ENCODE results near the gene SRBD1.

GRCh38 chr2:45388541-45389100, 222.4 kb downstream of the SRBD1 start:
- TF ChIP-seq CTCF (IDR thresholded peaks at IDR 0.05) (no peak), POLR2AphosphoS5 (IDR thresholded peaks at IDR 0.05; ENCODE audit: insufficient read depth in 1 of 2, low read depth in 1 of 2) (no peak), POLR2A (IDR thresholded peaks at IDR 0.05) (no peak)
